IMR-90 (cell line): ENCODE results near the gene GBA2. TPM values are rescaled to one million over a fixed set of nuclear protein-coding genes. Genes with fewer than 3 reads are reported as not detected.

Source experiments
- ATAC-seq: fragments of 200-7000 bp; cut with Tn5 transposase; 2 replicates; pipeline ENCODE4 v1.9.1; 2020; ENCODE audit warnings: low read depth, mild to moderate bottlenecking, moderate library complexity
- BruUV-seq: library from RNA; stranded (reverse); fragments of 400-500 nt; replicated peaks from 2 replicates; lab custom pipeline; 2021; lab: Mats Ljungman, UMichigan
- CTCF ChIA-PET: fragments of 300-600 bp; formaldehyde crosslinking; extraction: SDS; loops from one replicate; lab custom pipeline; 2021; ENCODE audit warnings: antibody characterized with exemption; lab: Yijun Ruan, JAX
- POLR2A ChIA-PET: fragments of 300-600 bp; sonication (Branson Sonifier 250); formaldehyde crosslinking; loops from one replicate; lab custom pipeline; 2022; ENCODE audit warnings: antibody characterized with exemption; ENCODE audit not compliant: unreplicated experiment; lab: Charles Lee
- DNase-seq: peaks from one replicate; pipeline ENCODE4 v3.0.0; 2013
- H2AFZ ChIP-seq: replicated peaks from 2 replicates; pipeline ENCODE3; 2013; ENCODE audit warnings: low read length, mild to moderate bottlenecking; ENCODE audit not compliant: poor library complexity
- H2AK5ac ChIP-seq: 2 replicates; pipeline ENCODE4 v1.6.1; 2013; ENCODE audit warnings: low read depth, low read length, inconsistent platforms
- H2AK9ac ChIP-seq: replicated peaks from 2 replicates; pipeline ENCODE3; 2013; ENCODE audit warnings: mild to moderate bottlenecking, low read depth, low read length, moderate library complexity; ENCODE audit not compliant: poor library complexity
- H2BK120ac ChIP-seq: 2 replicates; pipeline ENCODE4 v1.6.1; 2013; ENCODE audit warnings: low read depth, low read length, inconsistent platforms
- H2BK15ac ChIP-seq: 3 replicates; pipeline ENCODE4 v1.6.1; 2013; ENCODE audit warnings: low read depth, low read length, inconsistent platforms
- H2BK20ac ChIP-seq: 2 replicates; pipeline ENCODE4 v1.6.1; 2013; ENCODE audit warnings: low read depth, mild to moderate bottlenecking, inconsistent platforms, low read length, moderate library complexity
- H2BK5ac ChIP-seq: 2 replicates; pipeline ENCODE4 v1.6.1; 2013; ENCODE audit warnings: mild to moderate bottlenecking, low read depth, low read length, inconsistent platforms; ENCODE audit not compliant: poor library complexity, severe bottlenecking
- H3K14ac ChIP-seq: replicated peaks from 2 replicates; pipeline ENCODE4 v1.6.1; 2013; ENCODE audit warnings: low read depth, low read length, inconsistent platforms
- H3K18ac ChIP-seq: 2 replicates; pipeline ENCODE4 v1.6.1; 2013; ENCODE audit warnings: low read depth, low read length, control low read depth
- H3K23ac ChIP-seq: 2 replicates; pipeline ENCODE4 v1.6.1; 2013; ENCODE audit warnings: low read depth, low read length, inconsistent platforms
- H3K27ac ChIP-seq: 2 replicates; pipeline ENCODE4 v1.5.1; 2013; ENCODE audit warnings: mild to moderate bottlenecking, control low read depth, low read length; ENCODE audit not compliant: insufficient read depth
- H3K27me3 ChIP-seq: 2 replicates; pipeline ENCODE4 v1.6.1; 2013; ENCODE audit warnings: low read length; ENCODE audit not compliant: control insufficient read depth, insufficient read depth
- H3K36me3 ChIP-seq: 2 replicates; pipeline ENCODE4 v1.6.1; 2013; ENCODE audit warnings: low read length, mixed read lengths; ENCODE audit not compliant: control insufficient read depth, insufficient read depth
- H3K4ac ChIP-seq: 2 replicates; pipeline ENCODE4 v1.6.1; 2013; ENCODE audit warnings: low read depth, low read length, inconsistent platforms
- H3K4me1 ChIP-seq: 2 replicates; pipeline ENCODE4 v1.6.1; 2013; ENCODE audit warnings: low read length, mixed read lengths; ENCODE audit not compliant: control insufficient read depth, insufficient read depth
- H3K4me2 ChIP-seq: 2 replicates; pipeline ENCODE4 v1.6.1; 2013; ENCODE audit warnings: low read depth, mild to moderate bottlenecking, control low read depth, low read length, moderate library complexity
- H3K4me3 ChIP-seq: 2 replicates; pipeline ENCODE4 v1.5.1; 2013; ENCODE audit warnings: low read depth, mild to moderate bottlenecking, control low read depth, low read length, moderate library complexity; ENCODE audit not compliant: insufficient read depth
- H3K56ac ChIP-seq: 2 replicates; pipeline ENCODE4 v1.6.1; 2013; ENCODE audit warnings: low read length, inconsistent platforms; ENCODE audit not compliant: insufficient read depth; ENCODE audit errors: extremely low read depth
- H3K79me1 ChIP-seq, 2 experiments: 2 replicates each; pipeline ENCODE4 v1.6.1; 2013; ENCODE audit warnings: low read length in 2 of 2, inconsistent platforms in 1 of 2, low read depth in 1 of 2
- H3K9ac ChIP-seq: 2 replicates; pipeline ENCODE4 v1.6.1; 2013; ENCODE audit warnings: low read depth, low read length, control low read depth
- H3K9me1 ChIP-seq: 2 replicates; pipeline ENCODE4 v1.6.1; 2013; ENCODE audit warnings: low read length, inconsistent platforms; ENCODE audit not compliant: insufficient read depth
- H3K9me3 ChIP-seq: 2 replicates; pipeline ENCODE4 v1.6.1; 2013; ENCODE audit warnings: low read length; ENCODE audit not compliant: control insufficient read depth, insufficient read depth
- H4K20me1 ChIP-seq: 2 replicates; pipeline ENCODE4 v1.6.1; 2013; ENCODE audit warnings: low read length, inconsistent platforms; ENCODE audit not compliant: insufficient read depth
- H4K5ac ChIP-seq: 2 replicates; pipeline ENCODE4 v1.6.1; 2013; ENCODE audit warnings: mild to moderate bottlenecking, low read depth, low read length, control low read depth
- H4K8ac ChIP-seq, 2 experiments: 2 replicates each; pipeline ENCODE4 v1.6.1; 2013; ENCODE audit warnings: low read depth in 2 of 2, low read length in 2 of 2, control low read depth in 1 of 2, inconsistent platforms in 1 of 2
- H4K91ac ChIP-seq: 2 replicates; pipeline ENCODE4 v1.6.1; 2013; ENCODE audit warnings: low read depth, low read length, inconsistent platforms; ENCODE audit not compliant: insufficient read depth
- CEBPB ChIP-seq: IDR thresholded peaks from 2 replicates; pipeline ENCODE4 v1.6.1; 2012; ENCODE audit warnings: low read depth, low read length, improper control_type of control experiment
- CHD1 ChIP-seq: IDR thresholded peaks from 2 replicates; pipeline ENCODE4 v1.6.1; 2012; ENCODE audit warnings: low read depth, low read length, improper control_type of control experiment
- CTCF ChIP-seq: conservative IDR thresholded peaks from 2 replicates; pipeline ENCODE4 v1.5.1; 2012; ENCODE audit warnings: mild to moderate bottlenecking, low read depth, low read length, improper control_type of control experiment
- MAZ ChIP-seq: IDR thresholded peaks from 2 replicates; pipeline ENCODE4 v1.6.1; 2012; ENCODE audit warnings: low read depth, mild to moderate bottlenecking, low read length, improper control_type of control experiment, moderate library complexity, borderline replicate concordance
- MXI1 ChIP-seq: IDR thresholded peaks from 2 replicates; pipeline ENCODE4 v1.6.1; 2012; ENCODE audit warnings: low read depth, mild to moderate bottlenecking, low read length, moderate library complexity, borderline replicate concordance
- RAD21 ChIP-seq: IDR thresholded peaks from 2 replicates; pipeline ENCODE4 v1.6.1; 2012; ENCODE audit warnings: low read length, improper control_type of control experiment
- RCOR1 ChIP-seq: IDR thresholded peaks from 2 replicates; pipeline ENCODE4 v1.6.1; 2012; ENCODE audit warnings: mild to moderate bottlenecking, low read length, improper control_type of control experiment; ENCODE audit not compliant: insufficient replicate concordance
- SMC3 ChIP-seq: fragments of 150-350 bp; IDR thresholded peaks from 2 replicates; pipeline ENCODE4 v1.6.1; 2016; ENCODE audit warnings: low read depth, mild to moderate bottlenecking, antibody characterized with exemption, low read length, moderate library complexity
- WGBS, 2 experiments: methylation state at CpG; one replicate each; pipeline versions ENCODE4 v1.1.5 to v1.1.7; 2013; ENCODE audit warnings: missing lambda C conversion rate in 2 of 2; ENCODE audit not compliant: insufficient read length in 1 of 2; ENCODE audit errors: extremely low coverage in 2 of 2; 5-methylcytosine and 5-hydroxymethylcytosine counted together
- dilution Hi-C: fragments of 300-500 bp; cut with HindIII; formaldehyde crosslinking; loops from one replicate; pipeline ENCODE4 v1.14.3; 2018; ENCODE audit warnings: low sequenced_read_pairs; ENCODE audit not compliant: unreplicated experiment
- in situ Hi-C: fragments of 300-500 bp; cut with MboI; formaldehyde crosslinking; loops from 3 replicates; pipeline ENCODE4 v1.14.3; 2019; ENCODE audit warnings: low sequenced_read_pairs, inconsistent platforms, mixed read lengths
- intact Hi-C: fragments of 100-400 bp; cut with micrococcal nuclease; formaldehyde crosslinking; loops from 2 replicates; pipeline ENCODE4 v1.10.0; 2022
- polyA plus RNA-seq, 3 experiments: library from polyadenylated mRNA; depleted of rRNA; stranded (reverse); fragments of >200 nt; gene quantifications; 2 replicates each; pipeline ENCODE4 v1.2.3, GENCODE V29; 2012; ENCODE audit warnings: low replicate concordance in 1 of 3
- total RNA-seq: library from RNA; depleted of rRNA; stranded (reverse); fragments of >200 nt; gene quantifications from 2 replicates; pipeline ENCODE4 v1.2.3, GENCODE V29; 2012

Gene GBA2
- total and polyA plus RNA-seq, 2 of the 4 experiments (the other 2 are of a cell fraction) = 18.1 to 38.2 TPM

GRCh38 chr9:35790385-35791296, 41.6 kb upstream of the GBA2 start (continued):
- TF ChIP-seq SMC3 (peak; percentile 78), CEBPB (no peak), RCOR1 (no peak), MXI1 (no peak)

- DNase-seq (no peak), ATAC-seq (no peak)
- in situ Hi-C loops = no loop called here
- no peak overlapping the region for H3K18ac ChIP-seq
- peaks cover 24% of the 10 kb centered on the region for H3K9me1 ChIP-seq
- no CpG with 5 or more reads among the region's 4 CpGs for WGBS, 2 experiments
- TF ChIP-seq RCOR1 (no peak), MAZ (no peak), CHD1 (no peak), CEBPB (no peak), CTCF (no peak), RAD21 (no peak)
- H3K14ac ChIP-seq = no peak overlapping the region
- ChIA-PET CTCF (interaction anchor here (0.6 to 2.1 kb wide), 23 partner anchors 13 to 240 kb away, joined by 3 to 25 read pairs (median 3); partner anchors contain the start of genes OR13J1 and SPAG8), POLR2A (interaction anchor here (0.8 kb wide), 1 partner anchor 92 kb away, joined by 3 read pairs; no protein-coding TSS in a partner anchor)
- intact Hi-C loops = loop anchor here (1.0 to 2.0 kb wide), 5 partner anchors 23 to 155 kb away; partner anchors contain the start of gene SPAG8
- H2BK5ac ChIP-seq = no peak overlapping the region
- no peak overlapping the region for H3K4me3 ChIP-seq
- H4K8ac ChIP-seq = no peak overlapping the region
- H3K4me1 ChIP-seq = peaks cover 27% of the 10 kb centered on the region
- H2AK9ac ChIP-seq = no peak overlapping the region
- H3K4me2 ChIP-seq = no peak overlapping the region
- no peak overlapping the region for H3K9ac ChIP-seq
- peaks cover 10% of the 10 kb centered on the region for H3K27me3 ChIP-seq
- no peak overlapping the region for H3K4ac ChIP-seq
- H2BK120ac ChIP-seq = no peak overlapping the region
- peak overlapping the region; percentile 93 for H2AFZ ChIP-seq
- no peak overlapping the region for H3K56ac ChIP-seq
- BruUV-seq = no TSS peak
- H3K23ac ChIP-seq = no peak overlapping the region
- no peak overlapping the region for H2BK15ac ChIP-seq
- H3K36me3 ChIP-seq = no peaks in the 10 kb centered on the region
- H4K5ac ChIP-seq = no peak overlapping the region
- H2BK20ac ChIP-seq = no peak overlapping the region
- peaks cover 21 to 34% of the 10 kb centered on the region in 2 experiments for H3K79me1 ChIP-seq
- no peaks in the 10 kb centered on the region for H3K9me3 ChIP-seq
- no peak overlapping the region for H4K91ac ChIP-seq
- no peak overlapping the region for H3K27ac ChIP-seq
- H4K20me1 ChIP-seq = no peaks in the 10 kb centered on the region
- dilution Hi-C loops = no loop called here
- no peak overlapping the region for H2AK5ac ChIP-seq
Observed at GRCh38 chr9:35790025-35790384, 41.0 kb upstream of the GBA2 start.
